ENCODE measurements around the gene TEDC2. TPM values are rescaled to one million over a fixed set of nuclear protein-coding genes. Genes with fewer than 3 reads are reported as not detected.

Gene TEDC2
- total RNA-seq, 1 experiment from 2014 or later = 35.5 TPM

GRCh38 chr16:2468725-2469398 is 9.0 kb downstream of the TEDC2 start:
- CTCF ChIA-PET = interaction anchor here (0.7 kb wide), 1 partner anchor 9 kb away, joined by 3 read pairs; the partner anchor contains the start of gene TEDC2
- Histone ChIP-seq H3K36me3 (ENCODE audit: low read depth, low read length) (no peaks in the 10 kb centered on the region), H3K9ac (ENCODE audit: low read length) (no peak overlapping the region), H3K4me2 (ENCODE audit: low read length) (peak overlapping the region; percentile 91), H3K9me3 (ENCODE audit: low read length) (no peaks in the 10 kb centered on the region), H3F3A (ENCODE audit: low read length, unreplicated experiment) (no peaks in the 10 kb centered on the region), H3K4me1 (ENCODE audit: insufficient read depth, low read length) (peaks cover 9% of the 10 kb centered on the region; the same call in 1 of the 2 replicates), H4K20me1 (ENCODE audit: low read length) (no peaks in the 10 kb centered on the region), H3K27ac (ENCODE audit: low read length) (no peak overlapping the region), H2AFZ (ENCODE audit: low read length) (peak overlapping the region; percentile 72; the same call in 1 of the 2 replicates), H3K9me2 (replicated peaks; ENCODE audit: low read length) (no peaks in the 10 kb centered on the region), H3K4me3 (ENCODE audit: low read length) (peak overlapping the region; percentile 64; the same call in 1 of the 2 replicates), H3K27me3 (ENCODE audit: low read length) (no peaks in the 10 kb centered on the region), H3K79me2 (ENCODE audit: low read length) (no peaks in the 10 kb centered on the region)
- intact Hi-C loops (cut with micrococcal nuclease) = no loop called here
- DNase-seq (no peak), ATAC-seq (no peak; the same call in 1 of the 2 replicates)
- no peak for TF ChIP-seq EZH2phosphoT487 (IDR thresholded peaks at IDR 0.05; ENCODE audit: borderline replicate concordance, low read length)
- no peak for TF ChIP-seq CTCF (conservative IDR thresholded peaks at IDR 0.05; ENCODE audit: low read depth, low read length)
- TF ChIP-seq EZH2 (IDR thresholded peaks at IDR 0.05; ENCODE audit: low read length, unreplicated experiment) = no peak
- POLR2A ChIA-PET (ENCODE audit: unreplicated experiment) = no interaction called here
- BruUV-seq (replicated peaks) = no TSS peak

GRCh38 chr16:2469399-2470233 is 9.7 kb downstream of the TEDC2 start:
- intact Hi-C loops (cut with micrococcal nuclease) = no loop called here
- Histone ChIP-seq H2AFZ (ENCODE audit: low read length) (no peak overlapping the region), H3K9ac (ENCODE audit: low read length) (no peak overlapping the region), H3K79me2 (ENCODE audit: low read length) (no peaks in the 10 kb centered on the region), H3K27ac (ENCODE audit: low read length) (no peak overlapping the region), H4K20me1 (ENCODE audit: low read length) (no peaks in the 10 kb centered on the region), H3K36me3 (ENCODE audit: low read depth, low read length) (no peaks in the 10 kb centered on the region), H3K27me3 (ENCODE audit: low read length) (no peaks in the 10 kb centered on the region), H3K9me2 (replicated peaks; ENCODE audit: low read length) (no peaks in the 10 kb centered on the region), H3K4me3 (ENCODE audit: low read length) (no peak overlapping the region), H3K4me2 (ENCODE audit: low read length) (no peak overlapping the region), H3F3A (ENCODE audit: low read length, unreplicated experiment) (no peaks in the 10 kb centered on the region), H3K9me3 (ENCODE audit: low read length) (no peaks in the 10 kb centered on the region), H3K4me1 (ENCODE audit: insufficient read depth, low read length) (peaks cover 9% of the 10 kb centered on the region; the same call in 1 of the 2 replicates)
- ATAC-seq = no peak
- TF ChIP-seq CTCF (conservative IDR thresholded peaks at IDR 0.05; ENCODE audit: low read depth, low read length) (no peak), EZH2 (IDR thresholded peaks at IDR 0.05; ENCODE audit: low read length, unreplicated experiment) (no peak), EZH2phosphoT487 (IDR thresholded peaks at IDR 0.05; ENCODE audit: borderline replicate concordance, low read length) (no peak)
- POLR2A ChIA-PET (ENCODE audit: unreplicated experiment) = no interaction called here
- no peak for DNase-seq
- no TSS peak for BruUV-seq (replicated peaks)
- CTCF ChIA-PET = no interaction called here

All from PC-3 (cell line).